Middle frontal gyrus (tissue), 1 donor: Measurements from ENCODE around the gene DNASE1.
"Not testable (repeated sequence)": the region's sequence is repeated elsewhere in the genome, so short reads cannot be mapped to it uniquely, and the experiment has no call there.

Source experiments
- DNase-seq: peaks from one replicate; pipeline ENCODE4 v3.0.0-alpha.2; 2015; ENCODE audit warnings: low spot score; ENCODE audit errors: extremely low spot score

The DNASE1 gene

GRCh38 chr16:3654249-3654991 lies at the start of gene DNASE1:
DNASE1 (plus strand) TSS chr16:3654691; CDS start chr16:3655374, 683 bp downstream.
- DNase-seq, result no peak

- DNase-seq, result no peak
Observed at GRCh38 chr16:3606441-3606840, 48.0 kb upstream of the DNASE1 start.

- no peak for DNase-seq
Observed at GRCh38 chr16:3607161-3607560, 47.3 kb upstream of the DNASE1 start.

GRCh38 chr16:3607634-3608033 lies 46.9 kb upstream of the DNASE1 start:
- DNase-seq, result no peak

- no peak for DNase-seq
Observed at GRCh38 chr16:3608069-3608468, 46.4 kb upstream of the DNASE1 start.

- not testable (repeated sequence) for DNase-seq
Observed at GRCh38 chr16:3608976-3609375, 45.5 kb upstream of the DNASE1 start.

GRCh38 chr16:3609895-3610697 lies 44.4 kb upstream of the DNASE1 start:
- DNase-seq, result no peak

- no peak for DNase-seq
Observed at GRCh38 chr16:3610698-3611145, 43.8 kb upstream of the DNASE1 start.

GRCh38 chr16:3611146-3611975 lies 43.1 kb upstream of the DNASE1 start, which contains the start of gene SLX4:
SLX4 (minus strand) TSS chr16:3611606; CDS start chr16:3608964, 2,642 bp downstream.
- peak; percentile 84 for DNase-seq

- DNase-seq, result no peak
Observed at GRCh38 chr16:3612510-3613466, 41.7 kb upstream of the DNASE1 start.

GRCh38 chr16:3618769-3619141 lies 35.7 kb upstream of the DNASE1 start:
- no peak for DNase-seq

GRCh38 chr16:3623642-3624041 lies 30.8 kb upstream of the DNASE1 start:
- no peak for DNase-seq

- no peak for DNase-seq
Observed at GRCh38 chr16:3625331-3625730, 29.2 kb upstream of the DNASE1 start.

- DNase-seq, result no peak
Observed at GRCh38 chr16:3625911-3626732, 28.4 kb upstream of the DNASE1 start.

- DNase-seq, result no peak
Observed at GRCh38 chr16:3637371-3637923, 17.0 kb upstream of the DNASE1 start.

- DNase-seq, result no peak
Observed at GRCh38 chr16:3638916-3639644, 15.4 kb upstream of the DNASE1 start.

- DNase-seq, result no peak
Observed at GRCh38 chr16:3640207-3640606, 14.3 kb upstream of the DNASE1 start.

- no peak for DNase-seq
Observed at GRCh38 chr16:3640632-3641501, 13.6 kb upstream of the DNASE1 start.
